H9 (cell line): ENCODE results near the gene ASPSCR1. TPM values are rescaled to one million over a fixed set of nuclear protein-coding genes. Genes with fewer than 3 reads are reported as not detected.

Experiments used
- DNase-seq: peaks from one replicate; pipeline ENCODE4 v3.0.0-alpha.2; 2017
- H2AFZ ChIP-seq: one replicate; pipeline ENCODE4 v1.6.1; 2013; ENCODE audit warnings: mild to moderate bottlenecking, low read length, control low read depth, moderate library complexity
- H2AK5ac ChIP-seq: 2 replicates; pipeline ENCODE4 v1.6.1; 2013; ENCODE audit warnings: low read length, control low read depth, mixed read lengths; ENCODE audit not compliant: insufficient read length
- H2BK120ac ChIP-seq: one replicate; pipeline ENCODE4 v1.6.1; 2013; ENCODE audit warnings: low read depth, mild to moderate bottlenecking, low read length, control low read depth, inconsistent platforms; ENCODE audit not compliant: poor library complexity, severe bottlenecking
- H2BK12ac ChIP-seq: 2 replicates; pipeline ENCODE4 v1.6.1; 2013; ENCODE audit warnings: low read length, control low read depth, mixed read lengths, low read depth; ENCODE audit not compliant: insufficient read length
- H2BK15ac ChIP-seq: 2 replicates; pipeline ENCODE4 v1.6.1; 2013; ENCODE audit warnings: low read depth, low read length, control low read depth
- H2BK20ac ChIP-seq: one replicate; pipeline ENCODE4 v1.6.1; 2013; ENCODE audit warnings: low read depth, mild to moderate bottlenecking, low read length, control low read depth, inconsistent platforms; ENCODE audit not compliant: poor library complexity, severe bottlenecking
- H2BK5ac ChIP-seq: 2 replicates; pipeline ENCODE4 v1.6.1; 2013; ENCODE audit warnings: low read length, control low read depth, mixed read lengths; ENCODE audit not compliant: insufficient read length
- H3K14ac ChIP-seq: 2 replicates; pipeline ENCODE4 v1.6.1; 2013; ENCODE audit warnings: low read length, control low read depth; ENCODE audit not compliant: insufficient read depth
- H3K18ac ChIP-seq: 2 replicates; pipeline ENCODE4 v1.6.1; 2013; ENCODE audit warnings: low read depth, mild to moderate bottlenecking, mixed read lengths, low read length, control low read depth; ENCODE audit not compliant: insufficient read length
- H3K23ac ChIP-seq: 2 replicates; pipeline ENCODE4 v1.6.1; 2013; ENCODE audit warnings: low read length, control low read depth, mixed read lengths, low read depth; ENCODE audit not compliant: insufficient read length
- H3K23me2 ChIP-seq: 2 replicates; pipeline ENCODE4 v1.6.1; 2013; ENCODE audit warnings: low read depth, mild to moderate bottlenecking, mixed read lengths, low read length, control low read depth; ENCODE audit not compliant: insufficient read length, poor library complexity, severe bottlenecking
- H3K27ac ChIP-seq: 2 replicates; pipeline ENCODE4 v1.5.1; 2013; ENCODE audit warnings: low read length, control low read depth, mixed read lengths, low read depth; ENCODE audit not compliant: insufficient read length
- H3K27me3 ChIP-seq: 2 replicates; pipeline ENCODE4 v1.6.1; 2013; ENCODE audit warnings: low read length, control low read depth, inconsistent platforms; ENCODE audit not compliant: insufficient read depth
- H3K4ac ChIP-seq: 2 replicates; pipeline ENCODE4 v1.6.1; 2013; ENCODE audit warnings: low read depth, mild to moderate bottlenecking, control low read depth, inconsistent platforms, low read length, moderate library complexity
- H3K4me1 ChIP-seq: 2 replicates; pipeline ENCODE4 v1.6.1; 2013; ENCODE audit warnings: low read length, control low read depth, inconsistent platforms; ENCODE audit not compliant: insufficient read depth
- H3K4me2 ChIP-seq: 2 replicates; pipeline ENCODE4 v1.6.1; 2013; ENCODE audit warnings: low read length, control low read depth, mixed read lengths; ENCODE audit not compliant: insufficient read length, insufficient read depth
- H3K56ac ChIP-seq: 2 replicates; pipeline ENCODE4 v1.6.1; 2013; ENCODE audit warnings: low read depth, mild to moderate bottlenecking, mixed read lengths, low read length, control low read depth; ENCODE audit not compliant: insufficient read length
- H3K79me1 ChIP-seq: 2 replicates; pipeline ENCODE4 v1.6.1; 2013; ENCODE audit warnings: low read depth, mild to moderate bottlenecking, moderate library complexity, low read length, control low read depth, inconsistent platforms; ENCODE audit not compliant: insufficient read depth, poor library complexity, severe bottlenecking
- H3K79me2 ChIP-seq: 2 replicates; pipeline ENCODE4 v1.6.1; 2013; ENCODE audit warnings: low read length, control low read depth, inconsistent platforms; ENCODE audit not compliant: insufficient read depth
- H3K9ac ChIP-seq: 2 replicates; pipeline ENCODE4 v1.6.1; 2013; ENCODE audit warnings: low read length, control low read depth, mixed read lengths; ENCODE audit not compliant: insufficient read length; ENCODE audit errors: extremely low read depth
- H3K9me3 ChIP-seq: one replicate; pipeline ENCODE4 v1.6.1; 2013; ENCODE audit warnings: low read depth, low read length, inconsistent platforms; ENCODE audit not compliant: control insufficient read depth
- H3T11ph ChIP-seq: one replicate; pipeline ENCODE4 v1.6.1; 2013; ENCODE audit warnings: mild to moderate bottlenecking, low read length, control low read depth, inconsistent platforms
- H4K20me1 ChIP-seq: one replicate; pipeline ENCODE4 v1.6.1; 2013; ENCODE audit not compliant: control insufficient read depth, insufficient read length, insufficient read depth
- H4K5ac ChIP-seq: 2 replicates; pipeline ENCODE4 v1.6.1; 2013; ENCODE audit warnings: low read depth, mild to moderate bottlenecking, mixed read lengths, low read length, control low read depth; ENCODE audit not compliant: insufficient read length
- H4K8ac ChIP-seq: replicated peaks from 2 replicates; pipeline ENCODE4 v1.6.1; 2013; ENCODE audit warnings: low read length, control low read depth, mixed read lengths, low read depth; ENCODE audit not compliant: insufficient read length
- H4K91ac ChIP-seq: 2 replicates; pipeline ENCODE4 v1.6.1; 2013; ENCODE audit warnings: low read depth, mild to moderate bottlenecking, moderate library complexity, mixed read lengths, low read length, control low read depth; ENCODE audit not compliant: insufficient read length
- H3K27ac Mint-ChIP-seq, 3 experiments: 2 replicates in 2 of 3; 3 replicates in 1 of 3; pipeline ENCODE4 v1.8.0; 2020 to 2021; ENCODE audit warnings: mixed read lengths in 3 of 3, mild to moderate bottlenecking in 1 of 3, moderate library complexity in 1 of 3
- H3K27me3 Mint-ChIP-seq: 2 replicates; pipeline ENCODE4 v1.8.0; 2021; ENCODE audit warnings: low read depth, mild to moderate bottlenecking, moderate library complexity, mixed read lengths
- H3K36me3 Mint-ChIP-seq, 3 experiments: 2 replicates in 2 of 3; 3 replicates in 1 of 3; pipeline ENCODE4 v1.8.0; 2020 to 2021; ENCODE audit warnings: low read depth in 3 of 3, mixed read lengths in 3 of 3; ENCODE audit not compliant: insufficient read depth in 1 of 3
- H3K4me1 Mint-ChIP-seq, 2 experiments: 2 replicates each; pipeline ENCODE4 v1.8.0; 2020; ENCODE audit warnings: mixed read lengths in 2 of 2
- H3K4me3 Mint-ChIP-seq, 2 experiments: 2 replicates in 1 of 2; 3 replicates in 1 of 2; pipeline ENCODE4 v1.8.0; 2020 to 2021; ENCODE audit warnings: mild to moderate bottlenecking in 2 of 2, mixed read lengths in 2 of 2, moderate library complexity in 1 of 2
- H3K9me3 Mint-ChIP-seq, 2 experiments: 2 replicates in 1 of 2; 3 replicates in 1 of 2; pipeline ENCODE4 v1.8.0; 2020; ENCODE audit warnings: mild to moderate bottlenecking in 2 of 2, mixed read lengths in 2 of 2, moderate library complexity in 1 of 2
- CTCF ChIP-seq: fragments of 200-600 bp; sonication (generic); conservative IDR thresholded peaks from 3 replicates; pipeline ENCODE4 v1.8.0; 2021; ENCODE audit warnings: antibody characterized with exemption, mild to moderate bottlenecking
- WGBS: extraction: QIAGEN DNeasy Blood & Tissue Kit; methylation state at CpG from one replicate; pipeline ENCODE4 v1.1.7; 2013; ENCODE audit warnings: missing lambda C conversion rate, low lambda C conversion rate, mixed read lengths; ENCODE audit not compliant: insufficient read length; ENCODE audit errors: extremely low coverage; 5-methylcytosine and 5-hydroxymethylcytosine counted together
- total RNA-seq: library from RNA; stranded (reverse); gene quantifications from 2 replicates; pipeline ENCODE4 v1.2.1, GENCODE V29; 2021

Gene ASPSCR1
- total RNA-seq, 1 experiment from 2014 or later: 50.9 TPM

GRCh38 chr17:81955756-81956544 lies 21.5 kb upstream of the ASPSCR1 start:
- no CpG with 5 or more reads among the region's 13 CpGs for WGBS
- no peak for TF ChIP-seq CTCF
- Histone ChIP-seq H2BK5ac (no peak overlapping the region), H3K23me2 (peaks cover 3% of the 10 kb centered on the region), H3K27me3 (peaks cover 24% of the 10 kb centered on the region; the same call in 1 of the 2 replicates), H4K5ac (no peak overlapping the region), H4K91ac (no peak overlapping the region), H4K8ac (no peak overlapping the region), H2BK120ac (no peak overlapping the region), H2BK15ac (no peak overlapping the region), H3K14ac (no peak overlapping the region; the same call in 1 of the 2 replicates), H3K4ac (no peak overlapping the region), H3K18ac (no peak overlapping the region), H3K27ac (no peak overlapping the region), H2BK12ac (no peak overlapping the region), H2AFZ (no peak overlapping the region), H3K23ac (no peak overlapping the region), H3K4me1 (no peaks in the 10 kb centered on the region), H2BK20ac (no peak overlapping the region), H3K79me1 (no peaks in the 10 kb centered on the region), H4K20me1 (no peaks in the 10 kb centered on the region), H2AK5ac (no peak overlapping the region), H3K9me3 (no peaks in the 10 kb centered on the region), H3K4me2 (no peak overlapping the region), H3K9ac (no peak overlapping the region), H3K79me2 (no peaks in the 10 kb centered on the region), H3K56ac (no peak overlapping the region), H3T11ph (no peak overlapping the region)
- Mint-ChIP-seq H3K4me3 (no peak overlapping the region), H3K27me3 (peaks cover 62% of the 10 kb centered on the region), H3K36me3 (no peaks in the 10 kb centered on the region; a peak in 1 of 7 replicates), H3K9me3 (peaks cover 0 to 4% of the 10 kb centered on the region in 2 experiments; a peak in 1 of 5 replicates), H3K4me1 (peaks cover 0 to 8% of the 10 kb centered on the region in 2 experiments; a peak in 1 of 4 replicates), H3K27ac (no peak overlapping the region)
- no peak for DNase-seq
